Adrenal gland (tissue), 12 donors: ENCODE results near the gene KIAA1328. TPM values are rescaled to one million over a fixed set of nuclear protein-coding genes. Genes with fewer than 3 reads are reported as not detected.

Source experiments
- DNase-seq, 7 donors: peaks; one replicate each; pipeline ENCODE4 v3.0.0-alpha.2; 2019 to 2020
- H3K27ac ChIP-seq, 5 donors: fragments of 200-600 bp; sonication (generic) in 4 of 5; 1 replicate in 3 of 5; 2 replicates in 2 of 5; pipeline versions ENCODE4 v1.5.1 to v1.8.0; 2016 to 2020; ENCODE audit warnings: mild to moderate bottlenecking in 1 of 5
- H3K27me3 ChIP-seq: fragments of 200-600 bp; 2 replicates; pipeline ENCODE4 v1.8.0; 2021
- H3K36me3 ChIP-seq, 2 donors: fragments of 200-600 bp; replicated peaks in 1 of 2; 1 replicate in 1 of 2; 2 replicates in 1 of 2; pipeline versions ENCODE4 v1.5.1 to v1.8.0; 2018 to 2022
- H3K4me1 ChIP-seq, 2 donors: fragments of 200-600 bp; replicated peaks in 1 of 2; 1 replicate in 1 of 2; 2 replicates in 1 of 2; pipeline versions ENCODE4 v1.5.1 to v1.8.0; 2018 to 2021
- H3K4me3 ChIP-seq, 4 donors: fragments of 200-600 bp; sonication (generic) in 3 of 4; one replicate each; pipeline ENCODE4 v1.5.1; 2016 to 2018
- H3K9me3 ChIP-seq, 3 donors: fragments of 200-600 bp; sonication (generic) in 1 of 3; replicated peaks in 1 of 3; 1 replicate in 2 of 3; 2 replicates in 1 of 3; pipeline versions ENCODE4 v1.5.1 to v1.8.0; 2016 to 2021
- POLR2A ChIP-seq, 2 donors: fragments of 450-650 bp; IDR thresholded peaks; one replicate each; pipeline ENCODE4 v1.6.1; 2017; ENCODE audit warnings: antibody characterized with exemption in 2 of 2, mild to moderate bottlenecking in 2 of 2, moderate library complexity in 1 of 2
- WGBS, 4 donors: extraction: QIAGEN DNeasy Blood & Tissue Kit in 2 of 4; methylation state at CpG; one replicate each; pipeline versions ENCODE4 v1.1.5 to v1.1.7; 2013 to 2017; 5-methylcytosine and 5-hydroxymethylcytosine counted together
- intact Hi-C, 2 donors: fragments of 100-400 bp; cut with DNase I; formaldehyde crosslinking; loops; one replicate each; pipeline versions ENCODE4 v1.14.1 to v1.15.0; 2022 to 2023
- polyA plus RNA-seq, 3 donors: library from polyadenylated mRNA; stranded (reverse); fragments of 200-250 nt in 2 of 3; fragments of 350-450 nt in 1 of 3; fragmentation: Illumina TruSeq in 1 of 3; extraction: RNeasy Lipid Tissue Mini Kit (QIAGEN cat#74804) in 1 of 3; gene quantifications; one replicate each; pipeline ENCODE4 v1.2.3, GENCODE V29; 2013 to 2014
- total RNA-seq, 9 donors: library from RNA; depleted of rRNA in 4 of 9; stranded (reverse); fragments of >200 nt in 4 of 9; fragments of 120-200 nt in 1 of 9; fragmentation: NEBNext Ultra II Directional in 1 of 9; extraction: Animal tissue kit (Norgen Biotek cat#: 25700) in 1 of 9; gene quantifications; one replicate each; pipeline versions ENCODE4 v1.1.0 to v1.2.4, GENCODE V29; 2013 to 2023
- TF ChIP-seq, protein P1 (sequence below), 6 experiments: fragments of 450-650 bp in 4 of 6; fragments of 200-600 bp in 2 of 6; sonication (generic) in 1 of 6; IDR thresholded peaks; 1 replicate in 5 of 6; 2 replicates in 1 of 6; pipeline versions ENCODE4 v1.5.1 to v1.8.0; 2016 to 2021; ENCODE audit warnings: antibody characterized with exemption in 6 of 6, mild to moderate bottlenecking in 2 of 6, moderate library complexity in 1 of 6
- donor health status: healthy with polysubstance abuse.
- donor health status: Bipolar disorder and iron deficiency.
- donor health status: DM: yes; HTN: yes; CAD: no.
- donor health status: DM: no; HTN: no; CAD: no.
- donor health status: DM: no; HTN: no; CAD: no.
- donor health status: DM: yes; HTN: yes; CAD: no.

Gene KIAA1328
- total and polyA plus RNA-seq, 12 donors = 2.5 to 20.5 (median 7.2) TPM

DNA sequence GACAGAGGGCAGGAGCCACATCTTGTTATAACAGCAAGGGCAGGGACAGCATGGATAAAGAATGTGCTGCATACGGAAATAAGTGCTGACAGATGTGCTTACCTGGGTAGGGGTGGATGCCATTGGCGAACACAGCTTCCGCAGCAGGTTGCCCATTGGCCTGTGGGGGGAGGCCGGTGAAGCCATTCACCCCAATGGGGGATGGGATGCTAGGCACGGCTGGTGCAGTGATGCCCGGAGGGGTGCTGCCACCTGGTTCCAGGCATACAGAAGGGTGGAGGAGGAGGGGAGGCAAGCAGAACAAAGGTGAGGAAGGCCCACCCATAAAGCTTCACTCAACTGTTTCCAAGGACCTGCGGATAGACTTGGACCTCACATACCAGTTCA is 441.7 kb downstream of the KIAA1328 start:
- H3K27ac ChIP-seq = no peak overlapping the region
- no peaks in the 10 kb centered on the region for H3K36me3 ChIP-seq
- TF ChIP-seq, protein P1, sequence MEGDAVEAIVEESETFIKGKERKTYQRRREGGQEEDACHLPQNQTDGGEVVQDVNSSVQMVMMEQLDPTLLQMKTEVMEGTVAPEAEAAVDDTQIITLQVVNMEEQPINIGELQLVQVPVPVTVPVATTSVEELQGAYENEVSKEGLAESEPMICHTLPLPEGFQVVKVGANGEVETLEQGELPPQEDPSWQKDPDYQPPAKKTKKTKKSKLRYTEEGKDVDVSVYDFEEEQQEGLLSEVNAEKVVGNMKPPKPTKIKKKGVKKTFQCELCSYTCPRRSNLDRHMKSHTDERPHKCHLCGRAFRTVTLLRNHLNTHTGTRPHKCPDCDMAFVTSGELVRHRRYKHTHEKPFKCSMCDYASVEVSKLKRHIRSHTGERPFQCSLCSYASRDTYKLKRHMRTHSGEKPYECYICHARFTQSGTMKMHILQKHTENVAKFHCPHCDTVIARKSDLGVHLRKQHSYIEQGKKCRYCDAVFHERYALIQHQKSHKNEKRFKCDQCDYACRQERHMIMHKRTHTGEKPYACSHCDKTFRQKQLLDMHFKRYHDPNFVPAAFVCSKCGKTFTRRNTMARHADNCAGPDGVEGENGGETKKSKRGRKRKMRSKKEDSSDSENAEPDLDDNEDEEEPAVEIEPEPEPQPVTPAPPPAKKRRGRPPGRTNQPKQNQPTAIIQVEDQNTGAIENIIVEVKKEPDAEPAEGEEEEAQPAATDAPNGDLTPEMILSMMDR (IDR thresholded peaks at IDR 0.05) = no peak
- no peak for TF ChIP-seq POLR2A (IDR thresholded peaks at IDR 0.05)
- no peaks in the 10 kb centered on the region for H3K9me3 ChIP-seq
- no peak for DNase-seq
- no peak overlapping the region for H3K4me3 ChIP-seq
- WGBS, 4 donors = 73 to 82% (median 78%) methylated on average over 7 of the region's 7 CpGs
- peaks cover 8% of the 10 kb centered on the region for H3K27me3 ChIP-seq
- intact Hi-C loops = no loop called here
- no peaks in the 10 kb centered on the region for H3K4me1 ChIP-seq

DNA sequence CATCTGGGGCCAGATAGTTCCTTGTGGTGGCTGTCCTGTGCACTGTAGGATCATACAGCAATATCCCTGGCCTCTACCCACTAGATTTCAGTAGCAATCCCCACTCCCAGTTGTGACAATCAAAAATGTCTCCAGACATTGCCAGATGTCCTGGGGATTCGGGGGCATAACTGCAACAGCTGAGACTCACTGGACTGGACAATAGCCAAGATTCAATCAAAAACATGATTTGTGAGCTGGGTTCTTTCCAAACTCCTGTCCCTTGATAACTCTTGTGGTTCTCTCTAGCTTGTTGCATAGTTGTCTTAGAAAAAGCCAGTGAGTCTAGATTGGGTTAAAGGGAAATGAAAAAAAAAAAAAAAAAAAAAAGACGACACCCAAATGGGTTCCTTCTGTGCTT is 443.3 kb downstream of the KIAA1328 start:
- Histone ChIP-seq H3K4me1 (no peaks in the 10 kb centered on the region), H3K4me3 (no peak overlapping the region), H3K36me3 (no peaks in the 10 kb centered on the region), H3K27me3 (peaks cover 8% of the 10 kb centered on the region), H3K27ac (no peak overlapping the region), H3K9me3 (no peaks in the 10 kb centered on the region)
- DNase-seq = no peak
- 33 to 67% (median 46%) methylated on average over 2 of the region's 2 CpGs for WGBS, 4 donors
- intact Hi-C loops = no loop called here
- TF ChIP-seq POLR2A (IDR thresholded peaks at IDR 0.05) = no peak
- TF ChIP-seq, protein P1 (IDR thresholded peaks at IDR 0.05) = no peak

DNA sequence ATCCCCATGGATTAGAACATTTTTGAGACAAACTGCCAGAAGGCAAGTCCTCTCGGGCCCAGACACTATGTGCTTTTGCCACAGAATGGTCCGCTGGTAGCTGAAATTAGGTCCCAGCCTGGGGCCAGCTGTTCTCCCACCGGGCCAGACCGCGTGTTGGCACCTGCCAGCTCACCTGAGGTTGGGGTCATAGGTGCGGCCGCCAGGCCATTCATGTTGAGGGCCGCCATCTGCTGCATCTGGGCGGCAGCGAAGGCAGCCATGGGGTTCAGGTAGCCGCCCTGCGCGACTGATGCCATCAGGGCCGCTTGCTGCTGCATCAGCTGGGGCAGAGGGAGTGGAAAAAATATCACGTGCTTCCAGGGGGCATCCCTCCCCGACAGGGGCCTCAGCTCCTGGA is 443.9 kb downstream of the KIAA1328 start:
- Histone ChIP-seq H3K36me3 (no peaks in the 10 kb centered on the region), H3K4me1 (no peaks in the 10 kb centered on the region), H3K27ac (no peak overlapping the region), H3K4me3 (no peak overlapping the region), H3K9me3 (no peaks in the 10 kb centered on the region), H3K27me3 (peaks cover 8% of the 10 kb centered on the region)
- TF ChIP-seq, protein P1 (IDR thresholded peaks at IDR 0.05) = no peak
- no peak for TF ChIP-seq POLR2A (IDR thresholded peaks at IDR 0.05)
- WGBS, 4 donors = 75 to 83% (median 80%) methylated on average over 11 to 16 of the region's 16 CpGs
- intact Hi-C loops = no loop called here
- no peak for DNase-seq

DNA sequence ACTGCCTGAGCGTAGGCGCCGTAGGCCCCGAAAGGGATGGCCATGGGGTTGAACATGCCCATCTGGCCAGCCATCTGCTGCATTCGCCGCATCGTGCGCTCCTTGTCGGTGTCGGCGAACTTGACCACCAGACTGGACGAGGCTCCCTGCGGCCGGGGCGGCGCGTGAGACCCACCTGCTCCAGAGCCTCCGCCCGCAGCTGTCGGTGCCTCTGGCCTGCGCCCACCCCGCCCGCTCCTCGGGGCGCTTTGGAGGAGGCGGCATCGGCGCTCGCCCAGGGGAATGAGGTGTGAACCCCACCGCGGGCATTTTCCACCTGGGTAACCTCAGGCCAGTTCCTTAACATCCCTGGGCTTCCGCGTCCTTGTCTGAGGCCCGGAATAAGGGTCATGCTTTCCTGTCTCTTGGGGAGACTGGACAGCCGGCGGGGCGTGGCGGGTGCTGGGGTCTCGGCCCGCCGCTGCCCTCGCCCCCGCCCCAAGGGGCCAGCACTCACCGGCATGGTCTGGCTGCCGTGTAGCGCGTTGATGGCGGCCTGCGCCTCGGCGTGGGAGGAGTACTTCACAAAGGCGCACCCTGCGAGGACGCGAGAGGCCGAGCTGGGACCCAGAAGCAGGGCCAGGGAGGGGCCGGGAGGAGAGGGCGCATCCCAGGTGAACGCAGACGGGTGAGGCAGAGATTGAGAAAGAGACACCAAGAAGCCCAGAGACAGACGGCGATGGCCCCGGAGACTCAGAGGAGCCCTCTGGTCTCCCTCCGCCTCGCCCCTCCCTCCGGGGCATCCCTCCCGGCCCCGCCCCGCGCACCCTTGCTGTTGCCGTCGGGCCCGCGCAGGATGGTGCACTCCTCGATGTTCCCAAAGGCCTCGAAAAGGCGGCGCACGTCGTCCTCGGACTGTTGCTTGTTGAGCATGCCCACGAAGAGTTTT is 445.6 kb downstream of the KIAA1328 start:
- WGBS, 4 donors = 14 to 59% (median 16%) methylated on average over 6 to 82 of the region's 82 CpGs
- H3K4me1 ChIP-seq = no peaks in the 10 kb centered on the region
- DNase-seq = no peak
- intact Hi-C loops = no loop called here
- H3K4me3 ChIP-seq = no peak overlapping the region
- H3K27me3 ChIP-seq = peaks cover 8% of the 10 kb centered on the region
- TF ChIP-seq POLR2A (IDR thresholded peaks at IDR 0.05) = no peak
- TF ChIP-seq, protein P1 (IDR thresholded peaks at IDR 0.05) = no peak
- H3K9me3 ChIP-seq = no peaks in the 10 kb centered on the region
- no peaks in the 10 kb centered on the region for H3K36me3 ChIP-seq
- no peak overlapping the region for H3K27ac ChIP-seq
